ENCODE data around the gene ANXA9.
A peak's percentile ranks its signal among the peaks of the same experiment; 100 is the strongest.

GRCh38 chr1:150979092-150980056 is 2.7 kb upstream of the ANXA9 start:
- TF ChIP-seq, protein P1, sequence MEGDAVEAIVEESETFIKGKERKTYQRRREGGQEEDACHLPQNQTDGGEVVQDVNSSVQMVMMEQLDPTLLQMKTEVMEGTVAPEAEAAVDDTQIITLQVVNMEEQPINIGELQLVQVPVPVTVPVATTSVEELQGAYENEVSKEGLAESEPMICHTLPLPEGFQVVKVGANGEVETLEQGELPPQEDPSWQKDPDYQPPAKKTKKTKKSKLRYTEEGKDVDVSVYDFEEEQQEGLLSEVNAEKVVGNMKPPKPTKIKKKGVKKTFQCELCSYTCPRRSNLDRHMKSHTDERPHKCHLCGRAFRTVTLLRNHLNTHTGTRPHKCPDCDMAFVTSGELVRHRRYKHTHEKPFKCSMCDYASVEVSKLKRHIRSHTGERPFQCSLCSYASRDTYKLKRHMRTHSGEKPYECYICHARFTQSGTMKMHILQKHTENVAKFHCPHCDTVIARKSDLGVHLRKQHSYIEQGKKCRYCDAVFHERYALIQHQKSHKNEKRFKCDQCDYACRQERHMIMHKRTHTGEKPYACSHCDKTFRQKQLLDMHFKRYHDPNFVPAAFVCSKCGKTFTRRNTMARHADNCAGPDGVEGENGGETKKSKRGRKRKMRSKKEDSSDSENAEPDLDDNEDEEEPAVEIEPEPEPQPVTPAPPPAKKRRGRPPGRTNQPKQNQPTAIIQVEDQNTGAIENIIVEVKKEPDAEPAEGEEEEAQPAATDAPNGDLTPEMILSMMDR (IDR thresholded peaks at IDR 0.05) = peak; percentile 99 to 100 (median 100)
- TF ChIP-seq POLR2A (IDR thresholded peaks at IDR 0.05) = no peak
